Fibroblast of skin of abdomen (primary cell): ENCODE results near the gene SRSF9.
"Not testable (repeated sequence)": the region's sequence is repeated elsewhere in the genome, so short reads cannot be mapped to it uniquely, and the experiment has no call there.

Experiments used
- DNase-seq: peaks from one replicate; pipeline ENCODE4 v3.0.0-alpha.2; 2013

Gene SRSF9

DNA sequence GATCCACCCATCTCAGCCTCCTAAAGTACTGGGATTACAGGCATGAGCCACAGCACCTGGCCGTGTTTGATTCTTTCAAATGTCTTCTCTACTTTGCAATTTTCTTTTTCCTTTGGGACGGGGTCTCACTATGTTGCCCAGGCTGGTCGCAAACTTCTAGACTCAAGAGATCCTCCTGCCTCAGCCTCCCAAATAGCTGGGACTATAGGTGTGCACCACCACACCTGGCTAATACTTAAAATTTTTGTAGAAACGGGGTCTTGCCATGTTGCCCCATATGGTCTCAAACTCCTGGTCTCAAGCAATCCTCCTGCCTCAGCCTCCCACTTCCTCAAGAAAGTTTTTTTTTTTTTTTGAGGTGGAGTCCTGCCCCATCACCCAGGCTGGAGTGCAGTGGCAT is 21.6 kb downstream of the SRSF9 start:
- DNase-seq: no peak

DNA sequence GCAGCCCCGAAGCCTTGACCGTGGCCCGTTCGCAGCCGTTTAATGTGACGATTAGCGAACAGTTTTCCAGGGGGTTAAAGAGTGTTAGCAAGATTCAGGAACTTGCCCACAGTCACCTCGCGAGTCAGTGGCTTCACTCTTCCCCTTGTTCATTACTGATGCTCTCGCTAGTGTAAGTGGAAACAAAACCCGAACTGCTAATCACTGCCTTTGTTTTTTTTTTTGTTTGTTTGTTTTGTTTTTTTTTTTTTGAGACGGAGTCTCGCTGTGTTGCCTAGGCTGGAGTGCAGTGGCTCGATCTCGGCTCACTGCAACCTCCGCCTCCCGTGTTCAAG is 22.7 kb downstream of the SRSF9 start:
- DNase-seq: not testable (repeated sequence)

- DNase-seq: peak; percentile 77
Observed at GRCh38 chr12:120445911-120446843, 23.4 kb downstream of the SRSF9 start, which contains the start of the genes GATC and TRIAP1. Gene GATC, plus strand, starts transcription at chr12:120446444. Its CDS starts 37 bp downstream, at chr12:120446481. Gene TRIAP1, minus strand, starts transcription at chr12:120446384. Its CDS starts 12 bp downstream, at chr12:120446372.

GRCh38 chr12:120444676-120445075 is 24.9 kb downstream of the SRSF9 start:
- DNase-seq: no peak

GRCh38 chr12:120439646-120440247 is 29.8 kb downstream of the SRSF9 start:
- DNase-seq: peak; percentile 58

- DNase-seq: no peak
Observed at GRCh38 chr12:120438495-120439198, 30.9 kb downstream of the SRSF9 start.

DNA sequence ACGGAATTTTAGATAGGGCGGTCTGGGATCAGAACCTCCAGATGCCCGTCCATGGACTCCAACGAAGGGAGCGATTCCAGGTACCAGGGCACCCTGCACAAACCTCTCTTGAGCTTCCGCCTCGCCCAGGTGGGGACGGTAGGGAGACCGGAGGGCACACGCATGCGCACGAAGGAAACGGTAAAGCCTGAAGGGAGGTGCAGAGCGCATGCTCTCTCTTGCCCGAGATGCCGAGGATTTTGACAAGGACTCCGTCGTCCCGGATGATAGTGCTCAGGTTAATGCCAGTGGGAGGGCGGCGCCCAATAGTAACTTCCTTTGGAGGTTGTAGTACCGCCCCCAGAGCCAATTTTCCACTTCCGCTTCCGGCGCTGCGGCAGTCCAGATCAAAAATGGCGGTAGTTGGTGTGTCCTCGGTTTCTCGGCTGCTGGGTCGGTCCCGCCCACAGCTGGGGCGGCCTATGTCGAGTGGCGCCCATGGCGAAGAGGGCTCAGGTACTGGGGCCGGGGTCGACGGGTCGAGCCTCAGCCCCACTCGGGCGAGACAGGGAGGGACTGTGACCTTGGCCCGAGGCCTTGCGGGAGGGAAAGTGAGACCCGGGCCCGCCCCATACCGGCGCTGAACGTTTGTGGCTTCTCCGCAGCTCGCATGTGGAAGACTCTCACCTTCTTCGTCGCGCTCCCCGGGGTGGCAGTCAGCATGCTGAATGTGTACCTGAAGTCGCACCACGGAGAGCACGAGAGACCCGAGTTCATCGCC is 31.6 kb downstream of the SRSF9 start, which contains the start of gene COX6A1:
TSS of gene COX6A1 (plus strand) at position 379 of the 760 bp plus-strand sequence. CDS start at position 393, 14 bp downstream.
- peak; percentile 95 for DNase-seq

- DNase-seq: no peak
Observed at GRCh38 chr12:120432772-120433525, 36.6 kb downstream of the SRSF9 start.

- no peak for DNase-seq
Observed at GRCh38 chr12:120429368-120429767, 40.2 kb downstream of the SRSF9 start.

- no peak for DNase-seq
Observed at GRCh38 chr12:120428597-120429229, 40.8 kb downstream of the SRSF9 start.

DNA sequence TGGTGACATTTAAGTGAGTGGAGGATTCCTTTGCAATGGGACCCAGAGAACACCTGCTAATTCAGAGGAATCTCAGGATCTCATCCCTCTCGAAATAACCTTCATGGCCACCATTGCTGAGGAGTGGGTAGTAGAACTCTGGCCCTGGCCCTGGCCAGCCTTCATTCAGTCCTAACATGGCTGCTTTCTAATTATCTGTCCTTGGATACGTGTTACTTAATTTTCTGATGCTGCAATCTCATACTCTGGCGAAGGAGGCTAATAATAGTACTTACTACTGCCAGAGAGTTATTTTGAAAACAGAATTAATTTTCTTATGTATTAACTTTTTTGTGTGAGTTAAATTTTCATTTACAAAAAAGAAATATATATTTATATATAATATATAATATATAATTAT is 43.8 kb downstream of the SRSF9 start:
- no peak for DNase-seq

DNA sequence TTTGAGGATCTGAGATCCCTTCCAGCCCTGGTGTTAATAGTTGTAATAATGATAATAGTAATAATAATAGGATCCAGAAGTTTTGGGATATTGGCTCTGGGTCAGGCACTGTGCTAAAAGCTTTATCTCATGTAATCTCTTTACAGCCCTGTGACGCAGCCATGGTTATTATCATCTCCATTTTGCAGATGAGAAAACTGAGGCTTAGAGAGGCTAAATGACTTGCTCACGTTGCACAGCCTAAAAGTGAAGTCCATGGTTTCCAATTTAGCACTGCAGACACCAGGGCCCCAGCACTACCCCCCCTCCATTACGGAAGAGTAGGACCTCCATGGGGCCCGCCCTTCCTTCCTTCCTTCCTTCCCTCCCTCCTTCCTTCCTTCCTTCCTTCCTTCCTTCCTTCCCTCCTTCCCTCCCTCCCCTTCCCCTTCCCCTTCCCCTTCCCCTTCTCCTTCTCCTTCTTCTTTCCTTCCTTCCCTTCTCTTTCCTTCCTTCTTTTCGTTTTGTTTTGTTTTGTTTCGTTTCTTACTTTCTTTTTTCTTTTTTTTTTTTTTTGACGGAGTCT is 46.6 kb downstream of the SRSF9 start:
- DNase-seq: no peak

DNA sequence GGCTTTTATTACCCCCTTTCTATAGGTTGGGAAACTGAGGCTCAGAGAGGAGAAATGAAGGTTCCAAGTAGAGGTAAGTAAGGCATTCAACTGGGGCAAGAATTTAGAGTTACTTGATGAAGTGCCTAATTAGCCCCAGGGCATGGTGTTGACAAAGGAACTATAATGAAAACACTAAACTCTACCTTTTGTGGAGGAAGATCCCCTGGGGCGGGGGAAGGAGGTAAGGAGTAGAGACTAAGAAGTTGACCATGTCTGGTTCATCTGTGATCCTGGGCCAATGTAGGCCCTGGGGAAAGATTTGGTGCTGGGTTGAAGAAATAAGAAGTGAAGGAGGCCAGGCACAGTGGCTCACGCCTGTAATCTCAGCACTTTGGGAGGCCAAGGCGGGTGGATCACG is 47.8 kb downstream of the SRSF9 start:
- DNase-seq: no peak

DNA sequence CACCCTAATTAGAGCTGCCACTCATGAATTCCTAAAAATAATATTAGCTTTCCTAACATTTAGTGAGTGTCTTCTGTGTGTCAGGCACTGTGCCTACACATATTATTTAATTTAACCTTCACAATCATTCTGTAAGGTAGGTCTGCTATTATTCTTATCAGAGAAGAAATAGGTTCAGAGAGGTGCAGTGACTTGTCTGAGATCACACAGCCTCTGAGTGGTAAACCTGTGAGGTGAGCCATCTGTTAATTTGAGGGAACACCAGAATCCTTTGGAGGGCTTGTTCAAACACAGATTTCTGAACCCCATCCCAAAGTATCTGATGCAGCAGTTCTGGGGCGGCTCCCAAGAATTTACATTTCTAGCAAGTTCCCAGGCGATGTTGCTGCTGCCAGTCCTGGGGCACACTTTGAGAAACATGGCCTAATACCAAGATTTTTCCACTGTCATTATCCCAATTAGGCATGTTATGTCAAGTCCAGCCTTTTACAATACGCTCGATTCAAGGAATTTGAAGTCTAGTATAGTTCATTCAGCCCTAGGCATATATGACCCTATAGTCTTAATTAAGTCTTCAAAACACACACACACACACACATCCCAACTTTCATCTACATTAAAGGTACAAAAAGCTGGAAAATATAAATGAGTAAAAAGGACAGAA is 51.5 kb downstream of the SRSF9 start:
- DNase-seq: no peak

GRCh38 chr12:120416490-120417216 is 52.9 kb downstream of the SRSF9 start:
- no peak for DNase-seq

- DNase-seq: no peak
Observed at GRCh38 chr12:120413901-120414695, 55.5 kb downstream of the SRSF9 start.

DNA sequence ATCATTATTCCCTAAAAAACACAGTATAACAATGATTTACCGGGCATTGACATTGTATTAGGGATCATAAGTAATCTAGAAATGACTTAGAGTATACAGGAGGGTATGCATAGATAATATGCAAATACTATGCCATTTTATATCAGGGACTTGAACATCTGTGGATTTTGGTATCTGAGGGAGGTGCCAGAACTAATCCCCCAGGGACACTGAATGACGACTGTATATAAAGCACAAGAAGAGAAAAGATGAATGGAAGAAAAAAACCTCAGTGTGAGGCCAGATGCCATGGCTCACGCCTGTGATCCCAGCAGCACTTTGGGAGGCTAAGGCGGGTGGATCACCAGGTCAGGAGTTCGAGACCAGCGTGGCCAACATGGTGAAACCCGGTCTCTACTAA is 57.1 kb downstream of the SRSF9 start:
- DNase-seq: no peak
